ENCODE results near the gene TFF3. TPM values are rescaled to one million over a fixed set of nuclear protein-coding genes. Genes with fewer than 3 reads are reported as not detected.

TFF3 gene, protein sequence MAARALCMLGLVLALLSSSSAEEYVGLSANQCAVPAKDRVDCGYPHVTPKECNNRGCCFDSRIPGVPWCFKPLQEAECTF
- total RNA-seq: not detected in 2 replicates

DNA sequence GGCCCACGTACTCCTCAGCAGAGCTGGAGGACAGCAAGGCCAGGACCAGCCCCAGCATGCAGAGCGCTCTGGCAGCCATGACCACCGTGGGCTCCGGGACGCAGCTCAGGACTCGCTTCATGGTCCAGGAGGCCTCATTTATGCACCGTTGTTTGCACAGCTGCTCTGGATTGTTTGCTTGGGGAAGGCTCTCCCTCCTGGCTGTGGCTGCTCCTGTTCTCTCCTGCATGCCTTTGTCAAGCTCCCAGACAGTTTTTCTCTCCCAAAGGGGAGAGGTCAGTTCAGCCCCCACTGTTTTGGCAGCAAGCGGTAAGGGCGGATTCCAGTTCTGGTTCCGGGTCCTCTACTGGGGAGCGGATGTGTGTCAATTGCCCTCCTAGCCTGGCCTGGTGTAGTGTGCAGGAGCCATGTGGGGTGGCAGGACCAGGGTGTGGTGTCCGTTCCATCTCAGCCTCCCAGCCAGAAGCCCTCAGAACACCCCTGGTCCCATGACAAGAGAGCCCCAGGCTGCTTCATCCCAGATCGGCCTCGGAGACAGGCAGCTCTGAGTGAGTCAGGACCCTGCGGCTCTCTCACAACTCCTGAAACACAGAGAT, at the start of gene TFF3:
Gene TFF3, minus strand, starts transcription at position 114 of the 596 bp plus-strand sequence. Its CDS starts 35 bp downstream, at position 79.
- intact Hi-C loops (cut with micrococcal nuclease): no loop called here

DNA sequence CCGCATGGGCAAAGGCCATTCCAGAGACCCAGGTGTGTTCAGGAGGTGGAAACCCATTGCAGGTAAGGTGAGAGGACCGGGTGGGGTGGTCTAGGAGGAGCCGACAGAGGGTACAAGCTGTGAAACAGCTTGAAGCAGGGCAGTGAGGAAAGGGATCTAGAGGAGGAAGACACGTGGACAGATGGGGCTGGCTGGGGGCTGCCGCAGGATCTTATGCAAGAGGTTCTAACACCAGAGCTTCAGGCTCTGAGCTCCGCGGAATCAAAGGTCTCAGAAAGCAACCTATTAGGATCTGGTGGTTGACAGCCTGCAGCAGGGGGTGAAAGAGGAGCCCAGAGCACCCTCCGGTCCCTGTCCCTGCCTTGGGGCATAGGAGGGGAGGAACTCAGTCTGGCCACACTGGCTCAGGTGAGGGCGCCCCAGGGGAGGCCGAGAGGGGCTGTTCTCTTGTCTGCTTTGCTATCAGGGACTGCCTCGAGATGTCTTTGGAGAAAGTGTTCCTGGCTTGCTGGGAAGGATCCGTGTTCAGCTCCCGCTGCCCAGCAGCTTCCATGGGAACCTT, 49.2 kb upstream of the TFF3 start:
- intact Hi-C loops (cut with micrococcal nuclease): no loop called here

DNA sequence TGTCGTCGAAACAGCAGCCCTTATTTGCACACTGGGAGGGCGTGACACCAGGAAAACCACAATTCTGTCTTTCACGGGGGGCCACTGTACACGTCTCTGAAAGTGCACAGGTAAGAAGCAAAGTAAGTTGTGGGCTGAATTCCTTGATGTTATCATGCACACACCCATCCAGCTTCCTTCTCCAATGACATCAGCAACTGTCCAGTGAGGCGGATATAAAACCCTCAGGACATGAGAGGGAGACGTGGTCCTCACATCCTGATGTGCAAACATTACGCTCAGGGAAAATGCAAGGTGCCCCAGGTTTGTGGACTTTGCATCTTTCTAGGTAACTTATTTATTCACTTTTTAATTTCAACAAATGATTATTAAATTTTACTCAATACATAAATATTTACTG, 48.1 kb upstream of the TFF3 start:
- intact Hi-C loops (cut with micrococcal nuclease): no loop called here

DNA sequence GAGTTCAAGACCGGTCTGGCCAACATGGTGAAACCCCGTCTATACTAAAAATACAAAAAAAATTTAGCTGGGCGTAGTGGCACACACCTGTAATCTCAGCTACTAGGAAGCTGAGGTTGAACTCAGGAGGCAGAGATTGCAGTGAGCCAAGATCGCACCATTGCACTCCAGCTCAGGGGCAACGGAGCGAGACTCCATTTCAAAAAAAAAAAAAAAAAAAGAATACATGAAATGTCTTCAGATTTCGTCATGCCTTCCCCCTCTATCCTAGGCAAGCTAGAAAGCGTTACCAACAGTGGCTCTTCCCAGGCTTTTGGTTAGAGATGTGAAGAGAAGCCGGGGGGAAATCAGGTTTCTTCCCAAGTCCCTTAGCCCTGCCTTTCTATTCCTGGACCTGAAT, 47.5 kb upstream of the TFF3 start:
- intact Hi-C loops (cut with micrococcal nuclease): no loop called here

DNA sequence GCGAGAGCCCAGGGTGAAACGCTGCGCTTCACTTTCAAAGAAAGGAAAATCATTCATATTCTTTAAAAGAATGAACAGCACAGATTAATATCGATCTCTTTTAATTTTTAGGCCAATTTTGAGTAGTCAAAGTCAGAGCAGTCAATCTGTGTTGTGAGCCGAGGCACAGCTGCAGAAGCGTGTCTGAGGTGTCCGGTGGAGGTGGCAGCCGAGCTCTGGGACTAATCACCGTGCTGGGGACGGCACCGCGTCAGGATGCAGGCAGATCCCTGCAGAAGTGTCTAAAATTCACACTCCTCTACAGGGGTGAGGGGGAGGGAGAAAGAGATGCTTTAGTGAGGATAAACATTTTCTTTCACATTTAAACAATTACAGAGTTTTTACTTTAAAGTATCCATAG, 47.0 kb upstream of the TFF3 start:
- intact Hi-C loops (cut with micrococcal nuclease): no loop called here

DNA sequence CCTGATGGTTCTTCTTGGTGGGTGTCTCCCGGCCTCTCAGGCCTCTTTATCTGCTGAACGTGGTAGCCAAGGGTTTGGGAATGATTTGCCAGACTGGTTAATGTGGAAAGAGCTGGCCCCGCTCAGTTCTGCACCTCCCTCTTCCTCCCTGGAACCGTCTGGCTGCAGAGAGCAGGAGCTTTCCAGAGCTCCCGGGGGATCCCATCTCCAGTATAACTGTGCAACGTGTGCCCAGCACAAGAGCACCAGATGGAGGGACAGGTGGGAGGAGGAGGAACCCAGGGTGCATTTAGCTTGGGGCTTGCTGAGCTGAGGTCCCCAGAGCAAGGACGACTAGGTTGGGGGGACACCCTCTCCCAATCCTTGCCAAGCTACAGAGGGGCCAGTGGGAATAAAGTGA, 46.1 kb upstream of the TFF3 start:
- intact Hi-C loops (cut with micrococcal nuclease): no loop called here

DNA sequence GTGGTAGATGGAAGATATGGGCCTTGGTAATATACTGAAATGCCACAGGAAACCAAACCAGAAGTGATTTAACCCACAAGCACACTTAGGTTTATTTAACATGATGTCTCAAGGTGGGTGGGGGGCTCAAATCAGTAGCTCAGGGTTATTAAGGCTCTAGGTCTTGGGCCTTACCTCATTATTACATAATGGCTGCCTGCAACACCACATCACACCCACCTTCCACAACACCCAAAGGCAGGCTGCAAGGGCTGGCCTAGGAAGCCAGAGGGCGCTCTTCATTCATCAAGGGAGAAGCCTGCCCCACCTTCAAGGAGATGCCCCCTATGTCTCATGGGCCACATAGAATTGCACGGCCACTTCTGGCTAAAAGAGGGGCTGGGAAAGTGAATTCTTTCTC, 45.1 kb upstream of the TFF3 start:
- intact Hi-C loops (cut with micrococcal nuclease): no loop called here

DNA sequence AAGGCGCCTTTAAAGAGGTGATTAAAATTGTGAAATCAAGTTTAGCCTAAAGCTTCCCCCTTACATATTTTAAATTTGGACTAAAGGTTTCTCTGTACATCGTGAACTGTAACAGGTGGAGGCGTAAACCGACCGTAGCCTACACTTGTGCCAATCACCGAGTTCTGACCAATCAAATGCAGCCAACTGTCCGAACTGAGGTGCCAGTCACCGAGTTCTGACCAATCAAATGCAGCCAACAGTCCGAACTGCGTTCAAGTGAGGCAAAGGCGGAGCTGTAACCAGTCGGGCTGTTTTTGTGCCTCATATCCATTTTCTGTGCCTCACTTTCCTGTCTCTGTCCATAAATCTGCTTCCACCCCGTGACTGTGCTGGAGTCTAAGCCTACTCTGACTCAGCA, 43.7 kb upstream of the TFF3 start:
- intact Hi-C loops (cut with micrococcal nuclease): no loop called here

DNA sequence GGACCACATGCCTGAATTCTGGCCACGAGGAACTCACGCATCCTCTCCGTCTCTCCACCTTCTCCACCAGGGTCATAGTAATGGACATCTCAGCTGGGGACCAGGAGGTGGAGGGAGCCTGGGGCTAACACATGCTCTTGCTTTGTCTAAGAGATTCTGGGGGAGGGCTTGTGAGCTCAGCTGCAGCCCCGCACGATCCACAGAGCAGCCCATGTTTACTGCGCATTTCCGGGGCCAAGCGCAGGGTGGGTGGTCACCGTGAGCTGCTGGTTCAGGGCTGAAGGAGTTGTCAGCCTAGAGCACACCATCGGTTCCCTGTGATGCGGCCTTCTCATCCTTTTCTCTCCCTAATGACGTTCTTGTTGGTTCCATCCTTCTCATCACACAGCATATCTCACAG, 43.1 kb upstream of the TFF3 start:
- intact Hi-C loops (cut with micrococcal nuclease): no loop called here

DNA sequence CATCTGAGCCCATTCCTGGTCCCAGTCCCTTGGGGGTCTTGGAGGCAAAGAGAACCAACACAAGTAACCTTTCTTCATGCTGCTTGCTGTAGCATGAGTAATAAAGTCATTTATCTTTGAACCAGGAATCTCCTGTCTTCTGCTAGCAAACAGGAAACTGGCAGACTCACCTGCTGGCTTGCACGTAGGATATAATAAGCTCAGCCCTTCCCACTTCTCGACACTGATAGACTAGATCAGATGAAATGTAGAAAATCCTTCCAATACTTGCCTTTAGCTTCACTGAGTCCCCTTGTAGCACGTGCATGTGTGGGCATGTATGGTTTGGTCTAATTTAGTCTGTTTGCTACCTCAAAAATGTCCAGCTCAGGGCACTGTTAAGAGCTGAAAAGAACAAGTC, 42.1 kb upstream of the TFF3 start:
- intact Hi-C loops (cut with micrococcal nuclease): no loop called here

DNA sequence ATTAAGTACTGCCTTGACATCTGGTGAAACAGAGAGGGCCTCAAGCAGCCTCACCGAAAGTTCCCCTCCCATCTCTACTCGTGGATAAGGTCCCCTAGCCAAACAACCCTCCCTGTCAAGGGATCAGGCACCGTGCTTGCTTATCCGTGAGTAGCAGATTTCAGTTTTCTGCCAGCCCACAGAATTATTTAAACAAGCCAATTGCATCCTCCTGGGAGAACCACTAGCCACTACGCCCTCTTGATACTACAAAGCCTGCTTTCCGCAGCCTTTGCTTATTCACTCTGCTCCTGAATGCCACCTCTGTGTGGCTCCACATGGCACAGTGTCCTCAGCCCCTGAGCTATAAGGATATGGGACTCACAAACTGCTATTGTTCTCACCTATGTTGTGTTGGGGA, 41.4 kb upstream of the TFF3 start:
- intact Hi-C loops (cut with micrococcal nuclease): no loop called here

DNA sequence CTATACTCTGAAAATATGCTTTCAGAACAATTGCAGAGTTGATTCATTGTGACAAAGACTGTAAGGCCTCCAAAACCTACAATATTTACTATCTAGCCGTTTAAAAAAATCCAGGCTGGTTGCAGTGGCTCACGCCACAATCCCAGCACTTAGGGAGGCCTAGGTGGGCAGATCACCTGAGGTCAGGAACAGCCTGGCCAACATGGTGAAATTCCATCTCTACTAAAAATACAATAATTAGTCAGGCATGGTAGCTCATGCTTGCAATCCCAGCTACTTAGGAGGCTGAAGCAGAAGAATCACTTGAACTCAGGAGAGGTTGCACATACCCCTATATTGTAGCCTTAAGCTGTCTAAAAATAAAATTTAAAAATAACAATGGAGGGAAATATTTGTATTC, 40.8 kb upstream of the TFF3 start:
- intact Hi-C loops (cut with micrococcal nuclease): no loop called here

DNA sequence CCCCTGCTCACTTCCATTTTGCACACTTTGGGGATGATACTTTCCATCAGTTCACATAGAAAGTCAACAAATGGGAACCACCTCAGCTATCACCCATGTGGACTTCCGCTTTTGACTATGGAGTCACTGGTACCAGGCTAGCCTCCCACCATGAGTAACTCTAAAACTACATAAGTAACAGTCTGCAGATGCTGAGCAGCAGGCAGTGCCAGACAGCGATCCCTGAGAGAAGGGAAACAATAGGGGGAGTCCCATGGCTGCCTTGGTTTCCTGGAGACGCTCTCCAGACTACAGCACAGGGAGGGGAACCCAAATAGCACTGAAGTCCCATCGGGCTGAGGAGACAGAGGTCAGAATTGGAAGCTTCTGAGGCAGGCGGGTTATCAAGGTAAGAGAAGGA, 38.4 kb upstream of the TFF3 start:
- intact Hi-C loops (cut with micrococcal nuclease): no loop called here

DNA sequence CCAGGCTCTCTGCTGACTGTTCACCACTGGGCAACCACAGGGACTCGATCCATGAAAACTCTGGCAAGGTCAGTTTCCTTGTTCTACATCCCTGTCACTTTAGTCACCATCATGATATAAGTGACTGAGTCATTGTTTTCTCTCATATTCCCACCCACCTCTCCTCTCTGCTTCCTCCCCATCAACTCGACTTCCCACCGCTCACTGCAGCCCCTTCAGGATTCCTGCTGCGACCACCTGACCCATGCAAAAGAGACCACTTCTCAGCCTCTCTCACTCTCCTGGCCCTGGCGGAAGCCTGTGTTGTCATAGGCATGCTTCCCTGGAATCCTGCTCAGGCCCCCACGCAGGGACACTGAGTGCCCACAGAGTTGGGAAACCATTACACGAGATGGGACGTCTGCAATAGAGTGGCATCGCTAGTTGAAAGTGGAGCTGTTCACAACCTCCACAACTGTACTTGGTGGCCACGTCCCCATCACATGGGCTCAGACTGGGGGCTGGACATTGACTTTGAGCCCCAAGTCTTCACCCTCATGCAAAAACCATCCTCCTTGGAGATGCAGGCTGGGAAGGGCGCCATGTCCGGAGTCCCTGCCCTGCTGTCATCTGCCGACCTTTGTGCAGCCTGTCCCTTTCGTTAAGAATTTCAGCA, 37.4 kb upstream of the TFF3 start:
- intact Hi-C loops (cut with micrococcal nuclease): no loop called here

DNA sequence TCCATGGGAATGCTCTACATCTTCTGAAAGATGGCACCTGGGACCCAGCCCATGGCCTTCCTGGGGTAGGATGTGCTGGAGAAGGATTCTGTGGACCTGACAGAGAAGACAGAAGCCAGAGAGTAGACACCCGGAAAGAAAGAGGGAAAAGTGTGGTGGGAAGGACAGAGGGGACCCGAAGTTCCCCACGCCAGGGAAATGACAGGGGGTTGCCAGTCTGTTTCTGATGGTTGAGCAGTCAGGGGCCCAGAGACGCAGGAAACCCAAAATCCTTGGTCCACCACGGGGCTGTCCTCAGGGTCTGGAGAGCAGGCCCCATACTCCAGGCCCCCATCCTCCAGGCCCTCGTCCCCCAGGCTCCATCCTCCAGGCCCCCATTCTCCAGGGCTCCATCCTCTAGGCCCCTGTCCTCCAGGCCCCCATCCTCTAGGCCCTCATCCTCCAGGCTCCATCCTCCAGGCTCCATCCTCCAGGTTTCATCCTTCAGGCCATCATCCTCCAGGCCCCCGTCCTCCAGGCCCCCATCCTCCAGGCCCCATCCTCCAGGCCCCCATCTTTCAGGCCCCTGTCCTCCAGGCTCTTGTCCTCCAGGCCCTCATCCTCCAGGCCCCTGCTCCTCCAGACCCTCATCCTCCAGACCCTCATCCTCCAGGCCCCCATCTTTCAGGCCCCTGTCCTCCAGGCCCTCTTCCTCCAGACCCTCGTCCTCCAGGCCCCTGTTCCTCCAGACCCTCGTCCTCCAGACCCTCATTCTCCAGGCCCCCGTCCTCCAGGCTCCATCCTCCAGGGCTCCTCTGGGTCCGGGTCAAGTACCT, 36.6 kb upstream of the TFF3 start:
- intact Hi-C loops (cut with micrococcal nuclease): no loop called here

DNA sequence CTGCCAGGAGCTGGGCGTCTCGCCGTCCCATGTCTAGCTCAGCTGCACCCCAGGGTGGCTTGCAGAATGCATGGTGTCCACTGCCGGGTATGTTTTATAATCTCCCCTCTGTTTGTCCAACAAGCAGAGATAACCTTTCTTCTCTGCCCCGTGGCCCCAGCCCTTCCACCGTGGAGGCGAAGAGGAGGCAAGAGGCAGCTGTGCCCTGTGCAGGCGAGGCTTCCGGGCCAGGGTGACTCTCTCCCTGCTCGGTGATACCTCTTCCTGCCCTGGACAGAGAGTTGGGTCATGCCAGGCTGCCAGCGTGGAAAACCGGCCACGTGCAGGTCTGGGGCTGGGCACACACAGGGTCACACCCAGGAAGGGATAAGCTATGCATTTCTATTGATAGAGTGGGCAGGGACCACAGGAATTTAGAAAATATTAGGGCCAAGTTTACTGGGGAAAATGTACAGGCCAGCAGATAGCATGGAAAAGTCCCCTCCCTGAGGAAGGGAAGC, 35.8 kb upstream of the TFF3 start, which contains the start of gene TFF2:
Gene TFF2, minus strand, starts transcription at position 68 of the 500 bp plus-strand sequence. Its CDS starts 37 bp downstream, at position 31.
- intact Hi-C loops (cut with micrococcal nuclease): no loop called here

DNA sequence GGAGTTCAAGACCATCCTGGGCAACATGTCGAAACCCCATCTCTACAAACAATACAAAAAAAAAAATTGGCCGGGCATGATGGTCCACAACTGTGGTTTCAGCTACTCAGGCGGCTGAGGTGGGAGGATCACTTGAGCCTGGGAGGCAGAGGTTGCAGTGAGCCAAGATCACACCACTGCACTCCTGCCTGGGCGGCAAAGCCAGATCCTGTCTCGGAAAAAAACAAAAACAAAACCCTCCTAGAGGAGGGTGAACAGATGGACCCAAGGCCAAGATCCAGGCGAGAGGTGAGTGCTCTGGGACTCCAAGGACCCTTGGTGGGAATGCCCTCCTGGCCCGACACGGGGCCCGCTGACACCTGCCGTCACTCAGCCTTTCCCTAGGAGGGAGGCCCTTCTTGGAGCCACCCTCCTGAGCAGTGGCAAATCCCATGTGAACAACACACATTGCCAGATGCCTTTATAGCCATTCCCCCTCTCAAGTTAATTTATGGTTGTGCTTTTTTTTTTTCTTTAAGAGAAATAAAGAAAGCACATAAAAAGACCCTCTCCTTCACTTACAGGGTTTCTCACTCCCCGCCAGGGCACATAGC, 35.2 kb upstream of the TFF3 start:
- intact Hi-C loops (cut with micrococcal nuclease): no loop called here

DNA sequence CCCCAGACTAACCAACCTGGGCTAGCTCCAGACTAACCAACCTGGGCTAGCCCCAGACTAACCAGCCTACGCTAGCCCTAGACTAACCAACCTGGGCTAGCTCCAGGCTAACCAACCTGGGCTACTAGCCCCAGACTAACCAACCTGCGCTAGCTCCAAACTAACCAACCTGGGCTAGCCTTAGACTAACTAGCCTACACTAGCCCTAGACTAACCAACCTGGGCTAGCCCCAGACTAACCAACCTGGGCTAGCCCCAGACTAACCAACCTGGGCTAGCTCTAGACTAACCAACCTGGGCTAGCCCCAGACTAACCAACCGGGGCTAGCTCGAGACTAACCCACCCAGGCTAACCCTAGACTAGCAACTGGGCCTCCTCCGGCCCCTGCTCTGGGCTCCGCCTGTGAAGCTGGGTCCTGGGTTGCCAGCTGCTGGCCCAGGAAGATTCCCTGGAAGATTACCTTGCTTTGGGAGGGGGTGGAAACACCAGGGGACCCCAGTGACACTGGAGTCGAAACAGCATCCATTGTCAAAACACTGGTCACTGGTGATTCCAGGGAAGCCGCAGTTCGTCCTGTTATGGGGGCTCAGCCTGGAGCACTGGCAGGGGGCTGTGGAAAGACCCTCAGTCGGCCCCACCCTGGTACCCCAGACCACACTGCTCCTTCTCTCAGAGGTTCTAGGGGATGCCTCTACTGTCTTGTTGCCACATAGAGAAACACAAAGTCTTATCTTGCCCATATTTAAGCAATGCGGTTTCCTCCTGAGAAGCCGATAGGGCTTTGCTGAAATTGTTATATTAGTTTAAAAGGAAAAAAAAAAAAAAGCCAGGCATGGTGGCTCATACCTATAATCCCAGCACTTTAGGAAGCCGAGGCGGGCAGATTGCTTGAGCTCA, 34.5 kb upstream of the TFF3 start:
- intact Hi-C loops (cut with micrococcal nuclease): no loop called here

DNA sequence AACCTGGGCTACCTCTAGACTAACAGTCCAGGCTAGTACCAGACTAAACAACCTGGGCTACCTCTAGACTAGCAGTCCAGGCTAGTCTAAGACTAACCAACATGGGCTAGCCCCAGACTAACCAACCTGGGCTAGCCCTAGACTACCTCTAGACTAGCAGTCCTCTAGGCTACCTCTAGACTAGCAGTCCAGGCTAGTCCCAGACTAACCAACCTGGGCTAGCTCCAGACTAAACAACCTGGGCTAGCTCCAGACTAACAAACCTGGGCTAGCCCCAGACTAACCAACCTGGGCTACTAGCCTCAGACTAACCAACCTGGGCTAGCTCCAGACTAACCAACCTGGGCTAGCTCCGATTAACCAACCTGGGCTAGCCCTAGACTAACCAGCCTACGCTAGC, 33.6 kb upstream of the TFF3 start:
- intact Hi-C loops (cut with micrococcal nuclease): no loop called here

DNA sequence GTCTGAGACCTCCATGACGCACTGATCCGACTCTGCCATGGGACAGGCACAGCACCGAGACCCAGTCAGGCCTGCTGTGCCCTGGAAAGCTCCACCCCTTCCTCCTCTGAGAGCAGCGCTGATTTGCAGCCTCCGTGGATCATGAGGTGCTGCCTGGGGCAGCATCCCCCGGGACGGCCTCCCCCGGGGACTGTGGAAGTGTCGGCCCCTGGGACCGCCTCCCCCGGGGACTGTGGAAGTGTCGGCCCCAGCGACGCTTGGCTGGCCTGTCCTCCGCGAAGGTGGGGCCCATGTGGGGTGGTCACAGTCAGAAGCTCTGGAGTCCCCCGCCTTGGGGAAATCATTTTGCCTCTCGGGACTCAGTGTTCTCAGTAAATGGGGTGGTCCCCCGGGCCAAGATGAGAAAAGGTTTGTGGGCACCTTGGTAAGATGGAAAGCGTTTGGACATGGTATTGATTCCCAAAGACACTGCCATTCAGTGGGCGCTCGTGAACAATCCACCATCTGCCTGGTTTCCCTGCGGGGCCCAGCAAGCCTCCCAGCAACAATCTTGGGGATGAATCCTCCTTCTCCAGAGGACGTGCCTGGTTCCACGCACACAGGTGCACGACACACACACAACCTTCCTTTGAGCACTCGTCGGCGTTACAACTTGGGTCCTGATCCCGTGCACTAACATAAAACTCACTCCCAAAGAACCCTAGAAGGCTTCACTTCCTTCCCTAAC, 32.6 kb upstream of the TFF3 start:
- intact Hi-C loops (cut with micrococcal nuclease): no loop called here
